NCI-H1105 treated with DMSO at 0.1 percent for 48 hours (cell line): ENCODE results near the gene TMIGD1.

Source experiments
- DNase-seq: peaks from one replicate; lab custom pipeline; 2025; lab: John Stamatoyannopoulos, UW

Gene TMIGD1

GRCh38 chr17:30290077-30290476, 43.8 kb downstream of the TMIGD1 start:
- DNase-seq, result no peak

GRCh38 chr17:30279156-30279555, 54.7 kb downstream of the TMIGD1 start:
- DNase-seq, result no peak

GRCh38 chr17:30278032-30278431, 55.8 kb downstream of the TMIGD1 start:
- peak; percentile 31 for DNase-seq

GRCh38 chr17:30275911-30276310, 57.9 kb downstream of the TMIGD1 start:
- DNase-seq, result no peak

- no peak for DNase-seq
These were observed 59.0 kb downstream of the TMIGD1 start for GRCh38 chr17:30274887-30275286.

- DNase-seq, result no peak
These were observed 60.5 kb downstream of the TMIGD1 start for GRCh38 chr17:30273373-30273772.

- no peak for DNase-seq
These were observed 62.8 kb downstream of the TMIGD1 start for GRCh38 chr17:30271102-30271501.

GRCh38 chr17:30267625-30268024, 66.2 kb downstream of the TMIGD1 start:
- DNase-seq, result no peak
